Medulla oblongata (tissue), 1 donor: ENCODE measurements around the gene PDZD4.
"Not testable (repeated sequence)": the region's sequence is repeated elsewhere in the genome, so short reads cannot be mapped to it uniquely, and the experiment has no call there.

Experiments used
- DNase-seq: peaks from one replicate; pipeline ENCODE4 v3.0.0-alpha.2; 2015; ENCODE audit errors: extremely low spot score

The PDZD4 gene

DNA sequence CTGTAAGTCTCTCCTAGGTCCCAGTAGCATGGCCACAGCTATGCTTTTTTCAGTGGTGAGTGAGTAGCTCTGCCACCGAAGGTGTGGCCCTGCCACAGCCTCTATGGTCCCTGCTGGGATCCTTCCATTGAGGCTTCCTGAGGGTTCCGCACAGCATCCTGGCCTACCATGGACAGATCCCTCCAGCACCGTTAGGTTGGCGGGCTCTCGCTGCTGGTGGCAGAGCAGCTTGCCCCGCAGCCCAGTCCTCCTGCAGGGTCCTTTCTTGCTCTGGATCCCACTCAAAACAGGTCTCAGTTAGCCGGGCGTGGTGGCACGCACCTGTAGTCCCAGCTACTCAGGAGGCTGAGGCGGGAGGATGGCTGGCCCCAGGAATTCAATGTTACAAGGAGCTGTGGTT is 2.4 kb upstream of the PDZD4 start:
- DNase-seq: no peak

DNA sequence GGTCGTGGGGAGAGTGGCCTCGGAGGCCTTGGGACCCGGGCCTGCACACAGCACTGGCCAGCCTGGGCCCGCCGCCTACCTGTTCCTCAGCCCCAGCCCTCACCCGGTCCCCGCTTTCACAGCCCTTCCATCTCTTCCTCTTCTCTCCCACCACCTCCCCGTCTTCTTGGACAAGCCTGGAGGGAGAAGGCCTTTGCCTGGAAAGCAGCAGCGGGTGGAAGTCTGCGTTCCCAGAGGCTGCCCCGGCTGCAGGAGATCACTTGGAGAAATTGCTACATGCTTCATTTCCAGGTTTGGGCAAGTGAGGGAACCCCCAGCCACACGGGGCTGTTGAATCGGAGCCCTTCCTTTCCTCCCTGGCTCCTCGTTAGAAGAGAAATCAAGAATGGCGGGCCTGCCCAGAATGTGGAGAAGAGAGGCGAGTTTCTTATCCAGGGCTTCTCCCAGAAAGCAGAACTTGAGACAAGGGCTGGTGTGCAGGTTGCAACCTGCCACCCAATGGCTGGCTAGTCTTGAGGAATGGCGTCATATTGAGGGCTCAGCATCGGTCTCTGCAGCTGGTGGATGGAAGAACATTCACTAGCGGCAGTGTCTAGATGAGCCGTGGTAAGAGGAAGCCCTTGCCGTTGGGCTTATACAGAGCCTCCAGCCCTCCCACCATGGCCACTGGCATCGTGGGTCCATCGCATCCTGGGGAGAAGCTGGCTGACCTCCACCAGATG is 1.2 kb upstream of the PDZD4 start:
- no peak for DNase-seq

DNA sequence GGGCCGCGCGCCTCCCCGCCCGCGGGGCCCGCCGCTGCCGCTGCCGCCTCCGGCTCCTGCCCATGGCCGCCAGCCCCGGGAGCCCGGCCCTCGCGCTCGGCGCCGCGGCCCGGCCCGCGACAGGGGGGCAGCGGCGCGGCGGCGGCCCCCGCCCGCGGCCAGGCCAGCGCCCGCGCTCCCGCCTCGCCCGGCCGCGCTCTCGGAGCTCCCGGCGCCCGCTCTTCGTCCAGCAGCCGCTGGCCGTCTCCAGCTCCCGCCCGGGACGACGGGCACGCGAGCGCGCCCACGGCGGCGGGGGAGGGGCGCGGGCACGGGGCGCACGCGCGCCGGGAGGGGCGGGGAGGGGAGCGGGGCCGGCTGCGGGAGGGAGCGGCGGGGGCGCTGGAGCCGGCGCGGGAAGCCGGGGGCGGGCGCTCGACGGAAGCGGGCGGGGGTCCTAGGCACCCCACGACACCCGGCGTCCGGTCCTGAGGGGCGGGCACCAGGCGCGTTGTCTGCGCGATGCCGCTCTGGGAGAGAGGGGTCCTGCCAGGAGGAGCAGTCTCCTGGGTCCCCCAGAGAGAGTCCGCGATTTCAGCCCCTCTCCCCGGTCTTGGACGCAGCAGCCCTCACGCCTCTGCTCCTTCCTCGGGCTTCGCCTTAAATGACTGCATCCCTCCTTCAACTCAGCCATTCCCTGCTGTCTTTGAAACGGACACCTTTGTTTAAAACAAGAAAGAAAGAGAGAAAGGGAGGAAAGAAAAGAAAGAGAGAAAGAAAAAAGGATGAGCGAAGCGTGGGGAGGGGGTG is 490 bp upstream of the PDZD4 start:
- DNase-seq: no peak

DNA sequence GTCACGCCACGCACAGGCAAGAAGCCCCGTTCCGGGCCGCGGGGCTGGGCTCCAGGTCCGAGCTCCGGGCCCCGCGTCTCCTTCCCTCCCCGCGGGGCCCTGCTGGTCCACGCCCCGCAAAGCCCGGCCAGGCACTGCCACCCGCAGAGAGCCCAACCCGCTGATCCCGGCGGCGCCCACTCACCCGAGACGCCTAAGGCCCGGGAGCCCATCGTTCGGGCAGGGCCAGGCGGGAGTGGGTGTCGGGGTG is 870 bp downstream of the PDZD4 start:
- DNase-seq: no peak

DNA sequence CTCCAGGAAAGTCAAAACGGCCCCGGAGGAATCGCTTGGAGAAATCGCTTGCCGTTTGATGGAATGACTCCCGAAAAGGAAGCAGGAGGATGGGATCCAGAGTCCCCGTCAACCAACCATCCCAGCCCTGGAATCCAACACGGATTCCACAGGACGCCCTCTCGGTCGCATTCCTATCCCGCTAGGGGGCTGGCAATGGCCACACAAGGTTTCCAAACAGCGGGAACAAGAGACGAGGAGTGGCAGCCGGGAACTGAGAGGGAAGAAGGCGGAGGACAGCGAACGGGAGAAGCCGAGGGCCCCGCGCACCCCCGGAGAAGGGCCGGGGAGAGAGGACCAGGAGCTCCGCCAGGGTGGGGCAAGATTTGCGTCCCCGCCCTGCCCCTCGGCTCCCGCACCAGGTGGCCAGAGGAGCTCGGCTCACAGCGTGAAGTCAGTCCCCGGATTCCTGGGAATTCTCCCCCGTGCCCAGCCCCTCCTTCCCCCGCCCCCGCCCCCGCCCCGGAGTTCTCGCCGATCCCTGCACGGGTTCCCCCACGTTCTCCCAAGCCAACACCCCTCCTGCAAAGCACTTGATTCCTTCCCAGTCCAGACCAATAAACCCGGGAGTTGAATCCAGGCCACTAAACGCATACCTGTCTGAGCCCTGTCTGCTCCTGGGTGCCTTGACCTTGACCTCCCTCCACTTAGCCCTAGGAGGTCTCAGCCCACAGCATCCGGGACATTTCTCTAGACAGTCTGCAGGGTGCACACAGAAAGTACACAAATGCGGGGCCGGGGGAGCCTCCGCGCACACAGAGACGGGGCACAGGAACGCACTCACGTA is 1.4 kb downstream of the PDZD4 start:
- no peak for DNase-seq

DNA sequence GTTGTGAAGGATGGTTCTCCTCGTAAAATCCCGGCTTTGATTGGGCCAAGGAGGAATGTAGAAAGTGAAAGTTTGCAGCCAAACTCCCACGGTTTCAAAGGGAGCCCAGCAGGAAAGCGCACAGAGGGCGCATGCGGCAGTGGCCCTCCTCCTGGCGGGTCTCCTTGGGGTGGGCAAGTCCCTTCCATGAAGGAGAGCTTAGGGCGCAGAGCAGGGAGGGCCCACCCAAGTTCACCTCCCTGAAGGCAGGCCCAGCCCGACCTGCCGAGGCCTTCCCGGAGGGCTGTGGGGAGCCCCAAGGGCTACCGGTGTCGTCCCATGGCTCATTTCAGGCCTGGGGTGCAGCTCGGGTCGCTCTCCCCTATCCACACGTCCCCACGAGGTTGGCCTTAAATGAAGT is 2.0 kb downstream of the PDZD4 start:
- DNase-seq: no peak

DNA sequence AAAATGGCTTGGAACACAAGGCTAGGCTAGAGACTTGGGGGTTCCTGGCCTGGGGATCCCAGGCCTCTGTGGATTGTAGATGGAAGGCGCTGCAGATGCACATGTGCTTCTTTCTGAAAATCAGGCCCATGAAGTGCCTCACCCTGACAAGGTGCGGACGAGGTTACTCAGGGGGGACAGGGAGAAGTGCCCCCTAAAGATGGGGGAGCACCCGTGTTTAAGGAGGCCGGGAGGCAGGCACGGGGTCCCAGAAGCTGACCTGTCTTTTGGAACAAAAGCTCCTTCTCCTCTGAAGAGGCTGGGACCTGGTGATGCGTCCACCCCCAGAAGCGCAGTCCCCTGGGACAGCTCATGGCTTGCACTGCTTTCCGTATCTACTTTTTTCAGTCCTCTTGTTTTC is 2.4 kb downstream of the PDZD4 start:
- DNase-seq: no peak

DNA sequence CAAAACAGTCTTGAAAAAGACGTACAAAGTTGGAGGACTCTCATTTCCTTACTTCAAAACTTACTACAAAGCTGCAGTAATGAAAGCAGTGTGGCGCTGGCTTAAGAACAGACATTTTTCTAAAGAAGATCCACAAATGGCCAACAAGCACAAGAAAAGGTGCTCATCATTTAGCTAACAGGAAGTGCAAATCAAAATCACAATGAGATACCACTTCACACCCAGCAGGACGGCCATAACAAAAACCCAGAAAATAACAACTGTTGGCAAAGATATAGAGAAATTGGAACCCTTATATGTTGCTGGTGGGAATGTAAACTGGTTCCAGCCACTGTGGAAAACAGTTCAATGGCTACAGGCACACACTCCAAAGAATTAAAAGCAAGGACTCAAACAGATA is 3.3 kb downstream of the PDZD4 start:
- no peak for DNase-seq

DNA sequence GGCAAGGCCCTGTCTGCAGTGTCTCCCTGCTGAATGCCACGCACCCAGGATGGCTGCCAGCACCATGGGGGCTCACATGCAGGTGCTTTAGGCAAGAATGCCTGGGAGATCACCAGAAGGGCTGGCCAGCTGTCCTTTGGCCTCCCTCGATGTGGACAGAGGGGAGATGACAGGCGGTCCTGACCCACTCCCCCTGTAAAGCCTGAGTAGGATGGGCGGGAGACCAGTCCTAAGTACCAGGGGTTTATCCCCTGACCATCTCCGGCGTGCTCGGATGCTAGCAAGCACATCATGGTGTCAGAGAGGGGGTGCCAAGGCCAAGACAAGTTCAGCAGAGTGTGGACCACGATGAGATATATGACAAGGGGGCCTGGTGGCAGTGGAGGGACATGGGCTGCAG is 5.3 kb downstream of the PDZD4 start:
- DNase-seq: no peak

DNA sequence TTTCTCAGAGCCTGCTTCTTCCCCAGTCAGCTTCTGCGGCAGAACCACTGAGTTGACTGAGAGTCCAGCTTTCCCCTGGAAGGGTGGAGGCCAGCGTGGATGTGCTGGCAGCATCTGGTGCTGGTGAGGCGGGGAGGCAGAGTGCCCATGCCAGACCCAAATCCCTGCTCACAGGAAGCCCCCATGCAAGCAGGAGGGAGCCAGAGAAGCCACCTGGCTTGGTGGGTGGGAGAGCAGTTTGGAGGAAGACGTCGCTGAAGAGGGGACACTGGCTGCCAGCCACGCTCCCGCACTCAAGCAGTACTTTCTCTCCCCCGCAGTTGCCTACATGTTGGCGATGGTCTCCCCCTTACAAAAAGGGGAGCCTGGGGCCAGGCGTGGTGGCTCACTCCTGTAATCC is 6.0 kb downstream of the PDZD4 start:
- no peak for DNase-seq

DNA sequence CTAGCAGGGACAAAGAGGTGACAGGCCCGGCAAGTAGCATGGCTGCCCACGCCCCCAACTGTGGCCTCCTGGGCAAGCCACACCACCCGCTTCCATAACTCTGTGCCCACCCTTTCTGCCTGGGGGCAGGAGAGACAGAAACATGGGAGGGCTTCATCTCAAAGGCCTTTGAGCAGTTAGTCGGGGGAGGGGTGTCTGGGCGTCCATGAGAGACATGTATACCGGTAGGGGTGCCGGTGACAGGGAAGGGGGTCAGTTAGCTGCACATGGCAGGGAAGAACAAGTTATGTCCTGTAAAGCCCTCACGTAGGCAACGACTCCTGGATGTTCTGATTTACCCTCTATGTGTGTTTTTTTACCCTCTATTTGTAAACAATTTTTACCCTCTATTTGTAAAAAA is 9.3 kb downstream of the PDZD4 start:
- DNase-seq: no peak

DNA sequence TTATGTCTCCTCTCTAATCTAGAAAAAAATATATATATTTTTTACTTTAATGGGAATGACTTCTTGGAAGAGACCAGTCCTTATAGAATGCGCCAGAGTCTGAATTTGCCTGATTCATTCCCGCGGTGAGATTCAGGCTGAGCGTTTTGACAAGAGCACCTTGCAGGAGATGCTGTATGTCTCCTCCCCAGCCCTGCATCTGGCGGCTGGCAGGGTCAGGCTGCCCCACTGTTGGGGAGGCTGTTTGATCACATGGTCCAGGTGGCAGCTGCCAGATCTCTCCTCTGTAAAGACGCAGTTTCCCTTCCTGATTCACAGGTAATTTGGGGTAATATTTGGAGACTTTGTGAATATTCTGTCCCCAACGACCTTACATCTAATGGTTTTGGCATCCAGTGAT is 9.7 kb downstream of the PDZD4 start:
- no peak for DNase-seq

DNA sequence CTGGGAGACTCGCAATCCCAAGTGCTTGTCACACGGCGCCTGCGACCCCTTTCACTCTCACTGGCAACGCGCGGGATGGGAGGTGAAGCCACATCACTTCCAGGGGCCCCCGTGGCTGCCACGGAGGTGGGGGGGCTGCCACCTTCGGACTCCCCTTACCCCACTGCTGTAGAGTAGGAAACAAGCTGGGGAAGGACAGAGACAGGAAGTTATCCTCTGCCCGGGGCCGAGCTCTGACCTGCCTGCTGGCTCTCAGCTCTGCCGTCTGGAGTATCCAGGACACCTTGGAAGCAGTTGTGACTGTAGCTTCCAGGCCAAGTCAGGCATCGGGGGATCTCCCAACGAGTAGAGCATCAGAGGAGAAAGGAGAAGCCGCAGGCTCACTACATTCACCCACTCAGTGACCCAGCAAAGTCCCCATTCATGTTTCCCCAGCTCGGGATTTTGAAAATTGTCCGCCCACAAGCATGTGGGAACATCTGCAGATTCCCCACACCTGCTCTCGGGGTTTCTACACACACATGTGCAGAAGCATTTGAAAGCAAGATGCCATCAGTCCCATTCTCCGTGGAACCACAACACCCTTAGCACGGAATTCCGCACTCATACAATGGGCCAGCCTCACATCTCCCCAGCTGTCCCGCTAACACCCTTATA is 10.8 kb downstream of the PDZD4 start:
- no peak for DNase-seq

DNA sequence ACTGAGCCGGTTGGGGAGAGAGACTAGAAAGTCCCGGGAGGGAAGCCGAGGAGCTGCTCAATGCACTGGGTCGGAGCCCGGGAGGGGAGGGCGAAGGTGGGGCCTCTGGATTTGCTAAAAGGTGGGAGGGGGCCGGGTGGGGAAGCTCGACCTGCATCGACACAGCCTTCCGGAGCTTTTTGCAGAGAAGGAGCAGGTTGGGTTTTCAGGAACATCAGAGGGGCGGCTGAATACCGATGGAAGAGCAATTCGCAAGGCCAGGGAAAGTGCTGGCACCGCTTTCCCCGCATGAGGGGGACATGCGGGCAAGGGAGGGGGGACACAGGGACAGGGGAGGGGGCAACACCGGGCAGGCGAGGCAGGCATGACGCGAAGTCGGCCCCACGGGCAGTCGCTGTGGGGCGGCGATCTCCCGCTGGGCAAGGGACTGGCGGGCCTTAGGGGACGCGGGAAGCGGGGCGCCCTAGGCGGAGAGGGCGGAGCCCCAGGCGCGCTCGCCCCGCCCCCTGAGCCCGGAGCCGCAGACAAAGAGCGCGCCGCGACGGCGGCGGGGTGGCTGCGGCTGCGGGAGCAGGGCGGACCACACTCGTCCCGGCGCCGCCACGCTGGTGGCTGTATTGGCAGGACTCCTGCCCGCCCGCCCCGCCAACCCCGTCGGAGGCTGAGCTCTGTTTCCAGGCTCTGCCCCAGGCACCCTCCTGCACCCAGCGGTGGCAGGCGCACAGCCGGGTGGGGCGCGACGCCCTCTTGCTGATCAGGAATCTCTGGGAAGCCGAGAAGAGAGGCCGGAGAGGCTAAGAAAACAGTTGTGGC is 11.6 kb downstream of the PDZD4 start:
- DNase-seq: no peak

DNA sequence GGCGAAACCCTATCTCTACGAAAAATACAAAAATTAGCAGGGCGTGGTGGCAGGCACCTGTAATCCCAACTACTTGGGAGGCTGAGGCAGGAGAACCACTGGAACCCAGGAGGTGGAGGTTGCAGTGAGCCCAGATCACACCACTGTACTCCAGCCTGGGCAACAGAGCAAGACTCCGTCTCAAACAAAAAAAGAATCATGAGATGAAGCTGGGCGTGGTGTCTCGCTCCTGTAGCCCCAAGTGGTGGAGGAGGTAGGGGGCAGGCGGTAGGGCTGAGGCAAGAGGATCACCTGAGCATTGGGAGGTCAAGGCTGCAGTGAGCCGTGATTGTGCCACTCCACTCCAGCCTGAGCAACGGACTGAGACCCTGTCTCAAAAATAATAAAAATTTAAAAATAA is 12.3 kb downstream of the PDZD4 start:
- DNase-seq: not testable (repeated sequence)

DNA sequence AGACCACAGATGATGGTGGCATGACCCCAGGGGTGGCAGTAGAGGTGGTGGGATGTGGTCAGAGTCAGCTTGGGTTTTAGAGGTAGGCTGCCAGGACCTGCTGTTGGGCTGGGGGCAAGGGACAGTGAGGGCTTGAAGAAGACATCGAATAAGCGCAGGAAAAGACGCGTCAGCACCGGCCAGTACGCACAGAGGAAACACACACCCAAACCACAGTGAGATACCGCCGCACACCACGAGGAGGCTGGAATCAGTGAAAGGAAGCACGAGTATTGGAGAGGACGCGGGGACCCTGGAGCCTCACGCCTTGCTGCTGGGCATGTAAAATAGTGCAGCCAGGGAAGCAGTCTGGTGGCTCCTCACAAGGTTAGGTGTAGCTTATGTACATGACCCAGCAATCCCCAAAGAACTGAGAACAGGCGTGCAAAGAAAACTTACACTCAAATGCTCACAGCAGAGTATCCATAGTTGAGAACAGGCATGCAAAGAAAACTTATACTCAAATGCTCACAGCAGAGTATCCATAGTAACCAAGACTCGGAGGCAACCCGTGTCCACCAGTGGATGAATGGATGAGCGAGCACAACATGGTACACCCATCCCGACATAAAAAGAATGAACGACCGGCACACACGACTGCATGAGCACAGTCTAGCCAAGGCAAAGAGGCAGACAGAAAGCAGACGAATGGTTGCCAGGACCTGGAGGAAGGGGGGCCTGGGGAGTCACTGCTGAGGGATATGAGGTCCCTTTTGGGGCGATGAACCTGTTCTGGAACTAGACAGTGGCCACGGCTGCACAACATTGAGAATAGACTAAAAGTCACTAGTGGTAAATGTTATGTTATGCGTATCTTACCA is 13.3 kb downstream of the PDZD4 start:
- DNase-seq: no peak

DNA sequence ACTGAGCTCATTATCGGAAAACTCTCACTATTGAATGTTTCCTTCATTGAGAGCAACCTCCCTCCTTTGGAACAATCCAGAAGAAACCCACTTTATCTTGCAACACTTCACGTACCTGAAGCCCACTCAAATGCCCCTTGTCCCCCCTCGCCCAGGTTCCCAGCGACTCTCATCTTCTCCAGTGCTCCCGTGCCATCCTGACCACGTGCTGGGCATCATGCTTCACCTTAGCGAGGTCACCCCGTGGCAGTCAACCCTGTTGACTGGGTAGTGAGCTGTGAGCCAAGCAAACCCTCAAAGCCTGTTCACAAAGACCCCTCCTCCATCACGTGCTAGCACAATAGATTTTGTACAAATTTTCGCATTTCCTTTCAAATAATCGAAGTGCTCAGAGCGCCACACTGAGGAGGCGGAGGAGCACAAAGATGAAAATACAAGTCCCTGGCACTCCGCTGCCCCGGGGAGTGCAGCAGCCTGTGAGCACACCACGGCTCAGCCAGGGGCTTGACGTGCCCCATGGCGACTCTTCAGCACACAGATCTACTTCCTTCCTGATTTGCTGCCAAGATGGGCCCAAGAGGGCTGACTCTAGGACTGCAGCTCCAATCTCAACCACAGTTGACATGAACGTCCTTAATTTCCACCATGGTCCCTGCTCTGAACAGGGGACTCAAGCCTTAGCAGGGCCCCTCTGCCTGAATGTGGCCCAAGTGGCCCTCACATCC is 15.6 kb downstream of the PDZD4 start:
- no peak for DNase-seq

DNA sequence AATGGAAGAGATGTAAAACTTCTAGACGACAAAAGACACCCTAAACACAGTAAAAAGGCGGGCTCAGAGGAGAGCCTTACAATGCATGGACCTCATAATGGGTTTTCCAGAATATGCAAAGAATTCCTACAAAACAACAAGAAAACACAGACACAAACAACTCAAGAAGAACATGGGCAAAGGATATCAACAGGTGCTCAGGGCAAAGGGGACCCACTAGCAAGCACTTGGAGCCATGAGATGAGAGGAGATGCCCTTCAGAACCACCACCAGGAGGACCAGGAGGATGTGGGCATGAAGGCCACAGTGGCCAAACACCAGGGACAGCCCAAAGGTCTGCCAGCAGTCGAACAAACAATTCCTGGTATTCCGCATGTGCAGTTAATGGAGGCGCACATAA is 17.2 kb downstream of the PDZD4 start:
- DNase-seq: no peak

DNA sequence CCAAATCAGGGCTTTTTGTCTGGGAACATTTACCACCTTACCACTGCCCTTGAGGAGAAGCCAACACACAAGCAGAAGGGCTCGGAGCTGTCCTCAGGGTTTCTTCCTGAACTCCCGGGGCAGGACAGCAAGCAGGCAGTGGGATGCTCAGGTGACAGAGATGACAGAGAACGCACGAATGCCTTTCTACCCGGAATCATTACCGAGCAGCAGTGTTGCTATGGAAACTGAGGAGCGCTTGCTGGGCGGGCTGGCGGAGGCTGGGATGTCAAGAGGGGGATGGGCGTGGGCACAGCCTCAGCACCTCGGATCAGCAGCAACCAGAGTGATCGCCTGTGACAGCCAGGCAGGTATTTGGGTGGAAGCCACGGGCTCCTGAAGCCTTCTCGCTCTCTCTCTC is 18.1 kb downstream of the PDZD4 start:
- DNase-seq: no peak

DNA sequence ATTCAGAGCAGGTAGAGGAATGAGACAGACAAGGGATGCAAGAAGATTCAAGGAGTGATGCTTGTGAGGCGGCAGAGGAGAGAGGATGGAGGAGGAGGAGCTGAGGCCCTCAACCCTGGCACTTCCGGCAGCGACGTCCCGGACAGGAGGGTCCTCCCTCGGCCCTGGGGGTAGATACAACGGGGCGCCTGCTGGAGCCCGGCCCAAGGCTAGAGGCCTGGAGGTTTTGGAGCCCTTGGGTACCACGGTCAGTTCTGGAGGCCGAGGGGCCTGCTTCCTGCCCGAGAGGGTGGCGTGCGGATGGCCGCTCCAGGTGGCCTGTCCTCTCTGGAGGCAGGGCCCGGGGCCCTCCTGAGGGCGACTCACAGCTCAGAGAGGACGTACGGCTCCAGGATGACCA is 22.4 kb downstream of the PDZD4 start:
- no peak for DNase-seq
